Mesodermal cell (in vitro differentiated cells): ENCODE results near the gene MPPED1.

ENCODE experiments used
- H3K27ac ChIP-seq: 2 replicates; pipeline ENCODE4 v1.7.0; 2013; ENCODE audit warnings: mild to moderate bottlenecking, low read depth, low read length, moderate library complexity; ENCODE audit not compliant: severe bottlenecking
- H3K36me3 ChIP-seq: 2 replicates; pipeline ENCODE4 v1.7.1; 2013; ENCODE audit warnings: mild to moderate bottlenecking, low read length, moderate library complexity; ENCODE audit not compliant: control insufficient read depth, insufficient read depth
- H3K4me1 ChIP-seq: one replicate; pipeline ENCODE4 v1.7.1; 2013; ENCODE audit warnings: mild to moderate bottlenecking, low read length; ENCODE audit not compliant: insufficient read depth, control insufficient read depth, poor library complexity, severe bottlenecking
- H3K4me3 ChIP-seq: 2 replicates; pipeline ENCODE4 v1.7.0; 2013; ENCODE audit warnings: low read length, control low read depth, mild to moderate bottlenecking; ENCODE audit not compliant: insufficient read depth, poor library complexity, severe bottlenecking; ENCODE audit errors: extremely low read depth
- H3K9me3 ChIP-seq: 2 replicates; pipeline ENCODE4 v1.7.1; 2013; ENCODE audit warnings: mild to moderate bottlenecking, low read length, moderate library complexity; ENCODE audit not compliant: control insufficient read depth
- WGBS, 2 experiments: methylation state at CpG; one replicate each; pipeline ENCODE4 v1.1.5; 2013; ENCODE audit warnings: missing lambda C conversion rate in 2 of 2; ENCODE audit not compliant: insufficient coverage in 2 of 2; 5-methylcytosine and 5-hydroxymethylcytosine counted together

Gene MPPED1

DNA sequence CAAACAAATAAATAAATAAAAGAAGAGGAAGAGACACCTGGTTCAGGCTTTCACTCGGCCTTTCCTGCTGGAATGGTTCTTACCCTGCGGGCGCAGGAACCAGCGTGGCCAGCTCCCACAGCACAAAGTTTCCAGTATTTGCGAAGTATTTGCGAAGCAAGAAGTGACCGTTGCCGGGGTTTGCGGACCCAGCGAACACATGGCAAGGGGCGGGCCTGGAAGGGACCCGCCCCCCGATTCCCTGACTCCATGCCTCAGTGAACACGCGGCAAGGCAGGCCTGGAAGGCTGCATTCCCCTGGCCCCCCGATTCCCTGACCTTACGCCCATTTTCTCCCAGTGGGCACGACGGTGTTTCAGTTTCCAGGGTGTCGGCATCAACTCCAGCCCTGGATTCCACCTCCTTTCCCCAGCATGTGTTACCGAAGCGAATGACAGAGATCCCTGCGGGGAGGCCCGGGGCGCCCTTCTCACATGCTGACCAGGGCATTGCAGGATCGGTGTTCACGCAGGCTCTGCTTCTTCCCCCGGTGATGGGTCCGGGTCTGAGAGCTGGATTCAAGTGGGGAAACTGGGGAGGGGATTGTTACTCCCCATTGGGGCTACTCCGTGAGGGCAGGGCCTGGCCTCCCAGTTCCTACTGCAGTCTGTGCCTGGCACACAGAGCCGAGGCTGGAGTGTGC lies 102.8 kb downstream of the MPPED1 start:
- Histone ChIP-seq H3K4me1 (no peaks in the 10 kb centered on the region), H3K4me3 (no peak overlapping the region), H3K36me3 (no peaks in the 10 kb centered on the region), H3K9me3 (no peaks in the 10 kb centered on the region), H3K27ac (no peak overlapping the region)
- WGBS, 2 experiments = 88 to 89% methylated on average over 28 of the region's 31 CpGs

DNA sequence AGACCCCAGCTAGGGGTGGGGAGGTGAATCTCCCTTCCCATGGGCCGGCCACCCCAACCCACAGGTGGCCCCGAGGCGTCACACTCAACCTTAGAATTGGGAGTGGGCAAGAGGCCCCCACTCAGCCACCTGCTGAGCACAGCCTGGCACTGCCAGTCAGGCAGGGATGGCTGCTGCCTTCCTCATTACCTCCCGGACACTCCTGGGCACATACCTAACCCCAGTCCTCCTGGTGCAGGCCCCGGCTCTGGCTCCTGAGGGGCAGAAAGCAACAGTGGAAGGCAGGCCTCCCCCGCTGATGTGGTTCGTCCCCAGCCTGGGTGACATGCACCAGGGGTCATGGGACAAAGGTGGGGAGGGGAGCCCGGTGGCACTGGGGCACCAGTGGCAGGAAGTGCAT lies 103.6 kb downstream of the MPPED1 start:
- no peaks in the 10 kb centered on the region for H3K4me1 ChIP-seq
- H3K27ac ChIP-seq = no peak overlapping the region
- H3K9me3 ChIP-seq = no peaks in the 10 kb centered on the region
- no peaks in the 10 kb centered on the region for H3K36me3 ChIP-seq
- 88 to 98% methylated on average over 4 to 6 of the region's 8 CpGs for WGBS, 2 experiments
- no peak overlapping the region for H3K4me3 ChIP-seq

DNA sequence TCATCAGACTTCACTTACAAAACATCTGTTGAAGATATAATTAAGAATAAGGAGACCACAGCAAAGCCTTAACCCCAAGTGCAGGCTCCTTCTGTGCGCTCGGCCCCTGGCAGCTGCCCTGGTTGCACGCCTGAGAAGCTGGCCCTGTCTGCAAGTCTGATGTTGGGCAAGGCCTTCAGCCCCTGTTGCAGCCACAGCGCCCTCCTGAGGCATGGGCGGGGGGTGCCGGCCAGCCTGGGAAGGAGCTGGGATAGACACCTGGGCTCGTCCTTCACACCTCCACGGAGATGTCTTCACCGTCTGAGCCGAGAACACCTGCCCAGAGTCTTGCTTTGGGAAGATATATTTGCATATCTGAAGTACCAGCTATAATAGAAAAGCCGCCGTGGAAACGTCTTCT lies 104.1 kb downstream of the MPPED1 start:
- Histone ChIP-seq H3K36me3 (no peaks in the 10 kb centered on the region), H3K9me3 (no peaks in the 10 kb centered on the region), H3K4me3 (no peak overlapping the region), H3K4me1 (no peaks in the 10 kb centered on the region), H3K27ac (no peak overlapping the region)
- WGBS, 2 experiments = 84 to 85% methylated on average over 10 to 13 of the region's 13 CpGs

DNA sequence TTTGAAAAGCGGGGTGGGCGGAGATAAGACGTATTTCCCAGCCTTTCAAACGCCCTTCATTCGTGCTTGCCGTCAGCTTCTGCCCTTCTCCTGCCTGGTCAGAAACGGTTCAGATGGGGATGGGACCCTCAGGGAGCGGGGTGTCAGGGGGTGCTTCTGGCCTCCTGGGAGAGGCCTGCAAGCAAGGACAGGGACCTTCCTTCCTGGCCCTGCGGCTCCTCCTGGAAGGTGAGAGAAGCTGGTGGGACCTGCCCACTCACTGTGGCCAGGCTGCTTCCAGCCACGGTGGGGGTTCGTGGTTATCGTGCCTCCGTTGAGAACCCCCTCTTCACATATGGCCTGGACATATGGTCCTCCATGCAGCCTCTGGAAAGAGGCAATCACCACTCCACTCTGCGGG lies 104.6 kb downstream of the MPPED1 start:
- Histone ChIP-seq H3K4me3 (no peak overlapping the region), H3K4me1 (no peaks in the 10 kb centered on the region), H3K36me3 (no peaks in the 10 kb centered on the region), H3K27ac (no peak overlapping the region), H3K9me3 (no peaks in the 10 kb centered on the region)
- 95% methylated on average over 9 to 14 of the region's 14 CpGs for WGBS, 2 experiments

DNA sequence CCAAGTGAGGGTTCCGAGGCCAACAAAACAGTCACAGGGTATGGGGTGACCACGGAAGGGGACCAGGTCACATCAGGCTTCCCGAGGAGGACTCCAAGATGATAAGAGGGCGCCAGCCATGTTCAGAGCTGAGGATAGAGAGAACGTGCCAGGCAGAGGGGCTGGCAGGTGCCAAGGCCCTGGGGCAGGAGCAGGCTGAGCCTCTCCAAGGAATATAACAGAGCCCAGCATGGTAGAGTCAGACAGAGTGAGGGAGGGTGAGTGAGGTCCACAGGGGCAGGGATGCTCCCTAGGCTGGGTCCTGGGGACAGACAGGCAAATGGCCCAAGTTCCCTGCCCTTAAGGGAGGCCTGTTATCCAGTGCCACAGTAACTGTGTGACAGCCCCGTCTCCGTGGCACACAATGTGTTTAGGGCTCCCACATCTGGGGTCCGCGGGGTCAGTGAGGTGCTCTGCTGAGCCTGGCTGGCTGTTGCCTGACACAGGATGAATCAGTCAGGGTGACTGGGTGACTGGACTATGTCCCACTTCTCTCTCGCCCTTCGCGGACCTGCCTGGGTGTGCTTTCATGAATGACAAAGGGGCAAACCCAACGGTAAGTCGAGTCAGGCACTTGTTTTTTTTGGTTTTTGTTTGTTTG lies 105.3 kb downstream of the MPPED1 start:
- no peak overlapping the region for H3K4me3 ChIP-seq
- no peaks in the 10 kb centered on the region for H3K36me3 ChIP-seq
- H3K27ac ChIP-seq = no peak overlapping the region
- no peaks in the 10 kb centered on the region for H3K4me1 ChIP-seq
- H3K9me3 ChIP-seq = no peaks in the 10 kb centered on the region
- 88 to 91% methylated on average over 9 to 13 of the region's 14 CpGs for WGBS, 2 experiments

DNA sequence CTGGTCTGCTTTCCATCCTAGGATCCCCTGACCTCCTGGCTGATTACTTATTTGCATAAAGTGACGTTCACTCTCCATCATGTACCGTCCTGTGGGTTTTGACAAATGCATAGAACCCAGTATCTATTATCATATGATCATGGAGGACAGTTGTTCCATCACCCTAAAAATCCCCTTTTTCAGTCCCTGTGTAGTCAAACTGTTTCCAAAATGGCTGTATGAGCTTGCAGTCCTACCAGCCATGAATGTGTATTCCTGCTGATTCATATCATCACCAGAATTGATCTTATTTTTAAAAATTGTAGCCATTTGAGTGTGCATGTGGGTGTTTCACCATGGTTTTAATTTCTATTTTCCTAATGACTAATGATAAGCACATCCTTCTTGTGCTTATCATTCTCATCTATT lies 108.8 kb downstream of the MPPED1 start:
- no peaks in the 10 kb centered on the region for H3K4me1 ChIP-seq
- H3K27ac ChIP-seq = no peak overlapping the region
- H3K9me3 ChIP-seq = no peaks in the 10 kb centered on the region
- no peak overlapping the region for H3K4me3 ChIP-seq
- WGBS, 2 experiments = 100% methylated on average over 2 of the region's 2 CpGs; no CpG with 5 or more reads in 1 of the 2 experiments
- H3K36me3 ChIP-seq = no peaks in the 10 kb centered on the region

DNA sequence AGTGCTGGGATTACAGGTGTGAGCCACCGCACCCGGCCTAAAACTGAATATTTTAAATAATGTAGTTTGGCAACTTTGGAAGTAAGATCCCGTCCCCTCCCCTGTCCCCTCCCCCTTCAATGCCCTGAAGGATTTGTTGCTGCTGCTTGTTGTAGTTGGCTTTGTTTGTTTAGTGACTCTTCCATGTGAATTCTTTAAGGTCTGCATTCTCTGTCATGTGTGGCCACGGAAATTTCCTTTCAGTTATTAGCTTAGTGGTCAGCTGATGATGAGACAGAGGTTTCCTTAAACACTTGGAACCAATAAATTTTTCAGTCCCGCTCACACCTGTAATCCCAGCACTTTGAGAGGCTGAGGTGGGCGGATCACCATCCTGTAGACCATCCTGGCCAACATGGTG lies 109.9 kb downstream of the MPPED1 start:
- Histone ChIP-seq H3K4me3 (no peak overlapping the region), H3K36me3 (no peaks in the 10 kb centered on the region), H3K27ac (no peak overlapping the region), H3K4me1 (no peaks in the 10 kb centered on the region), H3K9me3 (no peaks in the 10 kb centered on the region)
- WGBS, 2 experiments = 80 to 86% methylated on average over 3 of the region's 6 CpGs

DNA sequence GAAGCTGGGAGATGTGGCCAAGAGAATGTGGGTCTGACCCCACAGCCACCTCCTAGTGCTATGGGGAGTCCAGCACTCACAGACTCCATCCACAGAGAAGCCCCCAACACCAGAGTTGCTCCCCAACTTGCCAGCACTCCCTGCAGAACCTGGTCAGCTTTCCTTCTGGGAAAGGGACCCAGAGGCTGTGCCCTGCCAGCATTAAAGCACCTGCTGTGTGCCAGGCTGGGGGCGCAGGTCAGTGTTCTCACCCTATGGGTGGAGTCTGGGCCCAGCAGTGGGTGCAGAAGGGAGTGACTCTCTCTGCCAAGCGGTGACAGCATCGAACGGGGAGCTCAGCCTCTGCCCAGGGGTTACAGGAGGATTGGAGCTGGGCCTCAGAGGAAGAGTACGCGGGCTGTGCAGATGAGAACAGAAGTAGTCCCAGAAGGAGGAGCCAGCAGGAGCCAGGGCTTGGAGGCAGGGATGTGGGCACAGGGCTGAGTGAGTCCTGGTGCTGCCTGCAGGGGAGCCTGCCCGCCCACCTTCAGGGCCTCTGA lies 114.4 kb downstream of the MPPED1 start:
- Histone ChIP-seq H3K36me3 (no peaks in the 10 kb centered on the region), H3K27ac (no peak overlapping the region), H3K9me3 (no peaks in the 10 kb centered on the region), H3K4me3 (no peak overlapping the region), H3K4me1 (no peaks in the 10 kb centered on the region)
- WGBS, 2 experiments = 92 to 94% methylated on average over 7 of the region's 7 CpGs

DNA sequence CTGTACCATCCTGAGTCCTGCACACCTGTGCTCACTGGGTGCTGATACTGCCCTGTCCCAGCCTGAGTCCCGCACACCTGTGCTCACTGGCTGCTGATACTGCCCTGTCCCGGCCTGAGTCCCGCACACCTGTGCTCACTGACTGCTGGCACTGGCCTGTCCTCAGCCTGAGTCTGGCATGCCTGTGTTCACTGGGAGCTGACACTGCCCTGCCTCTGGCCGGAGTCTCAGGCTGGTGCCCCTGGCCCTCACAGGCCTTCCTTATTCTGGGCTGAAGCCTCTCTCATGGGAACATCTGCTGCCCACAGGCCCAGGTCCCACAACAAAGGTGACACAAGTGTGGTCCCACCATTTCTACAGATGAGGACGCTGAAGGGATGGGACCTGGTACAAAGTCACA lies 115.1 kb downstream of the MPPED1 start:
- Histone ChIP-seq H3K4me3 (no peak overlapping the region), H3K4me1 (no peaks in the 10 kb centered on the region), H3K9me3 (no peaks in the 10 kb centered on the region), H3K36me3 (no peaks in the 10 kb centered on the region), H3K27ac (no peak overlapping the region)
- 92 to 94% methylated on average over 5 of the region's 5 CpGs for WGBS, 2 experiments

DNA sequence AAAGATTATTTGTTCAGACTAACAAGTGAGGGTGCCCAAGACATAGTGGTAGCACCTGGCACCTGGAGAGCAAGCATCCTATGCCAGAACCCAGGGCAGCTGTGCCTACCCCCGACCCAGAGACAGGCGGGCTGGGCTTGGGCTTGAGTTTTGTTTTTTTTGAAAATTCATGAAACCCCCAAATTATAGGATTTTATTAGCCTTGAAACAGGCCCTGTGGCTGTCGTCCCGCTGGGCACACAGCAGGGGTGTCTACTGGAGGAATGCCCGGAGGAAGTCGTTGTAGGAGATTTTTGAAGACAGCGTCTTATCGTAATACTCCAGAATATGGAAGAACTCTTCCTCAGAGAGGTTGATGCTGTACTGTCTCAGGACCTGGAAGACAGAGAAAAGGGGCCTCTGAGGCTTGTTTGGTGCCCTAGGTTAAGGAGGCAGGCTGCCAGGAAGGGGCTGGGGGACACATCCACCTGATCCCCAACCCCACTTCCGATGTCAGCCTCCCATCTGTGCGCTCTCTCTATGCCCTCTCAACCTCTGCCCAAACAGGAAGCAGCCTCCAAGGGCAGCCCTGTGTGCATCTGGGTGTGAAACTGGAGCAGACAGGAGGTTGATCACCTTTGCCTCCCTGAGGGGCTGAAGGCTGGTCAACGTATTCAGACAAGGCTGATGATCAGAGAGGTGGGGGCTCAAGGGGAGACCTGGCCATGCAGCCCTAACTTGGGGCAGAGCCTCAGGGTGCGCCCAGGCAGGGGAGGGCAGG lies 117.0 kb downstream of the MPPED1 start:
- Histone ChIP-seq H3K27ac (no peak overlapping the region), H3K4me1 (no peaks in the 10 kb centered on the region), H3K36me3 (no peaks in the 10 kb centered on the region), H3K4me3 (no peak overlapping the region), H3K9me3 (no peaks in the 10 kb centered on the region)
- 80 to 86% methylated on average over 7 to 12 of the region's 12 CpGs for WGBS, 2 experiments
